Hepatocyte (in vitro differentiated cells): ENCODE measurements around the gene PALLD.

Experiments used
- EZH2 ChIP-seq: fragments of 200-600 bp; sonication (generic); IDR thresholded peaks from 2 replicates; pipeline ENCODE4 v1.6.1; 2016; ENCODE audit warnings: antibody characterized with exemption, mild to moderate bottlenecking, borderline replicate concordance
- EZH2phosphoT487 ChIP-seq: fragments of 200-600 bp; sonication (generic); IDR thresholded peaks from one replicate; pipeline ENCODE4 v1.6.1; 2018; ENCODE audit warnings: antibody characterized with exemption, mild to moderate bottlenecking, low read depth, moderate library complexity; ENCODE audit not compliant: unreplicated experiment, severe bottlenecking
- TF ChIP-seq, protein P1 (sequence below): fragments of 200-600 bp; sonication (generic); IDR thresholded peaks from 2 replicates; pipeline ENCODE4 v1.5.1; 2016; ENCODE audit warnings: antibody characterized with exemption, mild to moderate bottlenecking; ENCODE audit not compliant: poor library complexity

DNA sequence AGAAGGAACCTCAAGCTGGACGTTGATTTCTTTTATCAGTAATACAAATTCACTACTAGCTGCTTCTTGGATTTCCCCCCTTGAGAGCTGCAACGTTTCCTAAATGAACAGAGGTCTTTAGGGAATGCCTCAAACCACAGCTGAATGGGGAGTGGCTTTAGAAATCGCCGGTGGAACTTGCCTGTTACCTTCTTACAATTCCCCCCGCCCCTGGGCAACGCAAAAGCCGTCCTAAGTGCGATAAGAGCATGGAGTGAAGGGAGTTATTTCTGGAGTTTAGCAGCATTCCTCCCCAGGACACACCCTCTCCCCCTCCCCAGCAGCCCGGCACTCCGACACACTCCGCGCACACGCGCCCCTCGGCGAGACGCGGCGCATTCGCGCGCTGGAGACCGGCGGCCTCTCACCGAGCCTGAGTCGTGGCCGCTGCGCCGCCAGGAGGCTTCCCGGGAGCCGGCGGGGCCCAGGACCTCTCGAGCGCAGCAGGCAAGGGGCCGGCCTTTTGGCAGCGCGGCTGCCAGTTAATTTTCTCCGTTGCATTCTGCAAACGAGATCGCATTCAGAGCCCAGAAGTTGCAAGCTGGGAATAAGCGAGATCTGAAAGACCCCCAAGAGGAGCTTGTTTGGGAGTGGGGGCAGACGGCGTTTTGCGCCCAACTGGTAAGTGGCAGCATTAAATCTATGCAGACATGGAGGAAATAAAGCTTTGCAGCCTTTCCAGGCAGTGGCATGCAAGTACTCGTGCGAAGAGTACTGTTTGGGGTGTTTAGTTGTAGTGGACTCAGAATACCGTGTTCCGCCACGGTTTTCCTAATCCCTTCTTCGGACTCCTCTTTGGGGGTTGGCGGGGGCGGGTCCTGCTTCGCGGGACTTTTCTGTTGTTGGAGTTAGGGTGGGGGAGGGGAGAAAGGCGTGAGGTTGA, 134.7 kb downstream of the PALLD start:
- TF ChIP-seq EZH2 = no peak
- TF ChIP-seq, protein P1, sequence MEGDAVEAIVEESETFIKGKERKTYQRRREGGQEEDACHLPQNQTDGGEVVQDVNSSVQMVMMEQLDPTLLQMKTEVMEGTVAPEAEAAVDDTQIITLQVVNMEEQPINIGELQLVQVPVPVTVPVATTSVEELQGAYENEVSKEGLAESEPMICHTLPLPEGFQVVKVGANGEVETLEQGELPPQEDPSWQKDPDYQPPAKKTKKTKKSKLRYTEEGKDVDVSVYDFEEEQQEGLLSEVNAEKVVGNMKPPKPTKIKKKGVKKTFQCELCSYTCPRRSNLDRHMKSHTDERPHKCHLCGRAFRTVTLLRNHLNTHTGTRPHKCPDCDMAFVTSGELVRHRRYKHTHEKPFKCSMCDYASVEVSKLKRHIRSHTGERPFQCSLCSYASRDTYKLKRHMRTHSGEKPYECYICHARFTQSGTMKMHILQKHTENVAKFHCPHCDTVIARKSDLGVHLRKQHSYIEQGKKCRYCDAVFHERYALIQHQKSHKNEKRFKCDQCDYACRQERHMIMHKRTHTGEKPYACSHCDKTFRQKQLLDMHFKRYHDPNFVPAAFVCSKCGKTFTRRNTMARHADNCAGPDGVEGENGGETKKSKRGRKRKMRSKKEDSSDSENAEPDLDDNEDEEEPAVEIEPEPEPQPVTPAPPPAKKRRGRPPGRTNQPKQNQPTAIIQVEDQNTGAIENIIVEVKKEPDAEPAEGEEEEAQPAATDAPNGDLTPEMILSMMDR = peak; percentile 37
- TF ChIP-seq EZH2phosphoT487 = no peak
